Endothelial cell of umbilical vein (primary cell): ENCODE data around the gene TMEM145. TPM values are rescaled to one million over a fixed set of nuclear protein-coding genes. Genes with fewer than 3 reads are reported as not detected.

Experiments used
- BruUV-seq: library from RNA; stranded (reverse); fragments of 400-500 nt; replicated peaks from 2 replicates; lab custom pipeline; 2021; lab: Mats Ljungman, UMichigan
- CTCF ChIA-PET: fragments of 300-600, 350-600 bp; sonication (Branson Sonifier 250); formaldehyde crosslinking; loops from one replicate; lab custom pipeline; 2021; ENCODE audit warnings: antibody characterized with exemption, inconsistent platforms; lab: Charles Lee
- POLR2A ChIA-PET: fragments of 300-600, 350-600 bp; sonication (Branson Sonifier 250); formaldehyde crosslinking; loops from one replicate; lab custom pipeline; 2021; ENCODE audit warnings: antibody characterized with exemption, inconsistent platforms; lab: Charles Lee
- DNase-seq: peaks from one replicate; pipeline ENCODE4 v3.0.0-alpha.2; 2011; ENCODE audit warnings: low read depth, low spot score
- FAIRE-seq: peaks from 2 replicates; lab custom pipeline; 2011; peaks lifted over from hg19 to GRCh38; lab: Jason Lieb, UNC
- H2AFZ ChIP-seq: 2 replicates; pipeline ENCODE4 v1.6.0; 2012; ENCODE audit warnings: low read depth, low read length, control low read depth, inconsistent platforms
- H3K27ac ChIP-seq: 2 replicates; pipeline ENCODE4 v1.5.1; 2011; ENCODE audit warnings: low read depth, mild to moderate bottlenecking, control low read depth, low read length, moderate library complexity; ENCODE audit not compliant: insufficient read depth
- H3K27me3 ChIP-seq, 2 experiments: 2 replicates each; pipeline versions ENCODE4 v1.6.0 to v1.6.1; 2011; ENCODE audit warnings: low read length in 2 of 2, mixed read lengths in 1 of 2; ENCODE audit not compliant: control insufficient read depth in 2 of 2, insufficient read depth in 2 of 2
- H3K36me3 ChIP-seq, 2 experiments: 2 replicates in 1 of 2; 3 replicates in 1 of 2; pipeline ENCODE4 v1.5.1; 2011; ENCODE audit warnings: low read length in 2 of 2, mild to moderate bottlenecking in 1 of 2, moderate library complexity in 1 of 2; ENCODE audit not compliant: control insufficient read depth in 2 of 2, insufficient read depth in 2 of 2; ENCODE audit errors: extremely low read depth in 1 of 2
- H3K4me1 ChIP-seq: 3 replicates; pipeline ENCODE4 v1.5.1; 2011; ENCODE audit warnings: mild to moderate bottlenecking, low read length; ENCODE audit not compliant: control insufficient read depth, insufficient read depth; ENCODE audit errors: extremely low read depth
- H3K4me2 ChIP-seq: 2 replicates; pipeline ENCODE4 v1.6.1; 2011; ENCODE audit warnings: low read length, control low read depth, mixed read lengths; ENCODE audit not compliant: insufficient read depth
- H3K4me3 ChIP-seq, 3 experiments: fragments of 200-600 bp in 1 of 3; sonication (generic), shearing (Covaris generic) in 1 of 3; replicated peaks in 1 of 3; 2 replicates each; pipeline ENCODE4 v1.5.1; 2011 to 2016; ENCODE audit warnings: control low read depth in 3 of 3, low read length in 3 of 3, mild to moderate bottlenecking in 2 of 3, inconsistent platforms in 1 of 3, low read depth in 1 of 3, moderate library complexity in 1 of 3; ENCODE audit not compliant: insufficient read depth in 1 of 3
- H3K79me2 ChIP-seq: 2 replicates; pipeline ENCODE4 v1.6.0; 2012; ENCODE audit warnings: low read length, inconsistent platforms; ENCODE audit not compliant: control insufficient read depth, insufficient read depth
- H3K9ac ChIP-seq: replicated peaks from 2 replicates; pipeline ENCODE3; 2011; ENCODE audit warnings: low read length, control low read depth; ENCODE audit not compliant: insufficient read depth; ENCODE audit errors: extremely low read depth
- H3K9me1 ChIP-seq: replicated peaks from 3 replicates; pipeline ENCODE4 v1.6.0; 2011; ENCODE audit warnings: mild to moderate bottlenecking, low read length; ENCODE audit not compliant: control insufficient read depth, insufficient read depth; ENCODE audit errors: extremely low read depth
- H3K9me3 ChIP-seq: replicated peaks from 2 replicates; pipeline ENCODE4 v1.5.1; 2012; ENCODE audit warnings: low read length, inconsistent platforms; ENCODE audit not compliant: control insufficient read depth, insufficient read depth
- H4K20me1 ChIP-seq: replicated peaks from 2 replicates; pipeline ENCODE3; 2011; ENCODE audit warnings: mild to moderate bottlenecking, low read length; ENCODE audit not compliant: control insufficient read depth, insufficient read depth; ENCODE audit errors: extremely low read depth
- EZH2 ChIP-seq: IDR thresholded peaks from 2 replicates; pipeline ENCODE4 v1.6.1; 2012; ENCODE audit warnings: borderline replicate concordance, low read depth, mild to moderate bottlenecking, moderate library complexity, low read length, inconsistent platforms; ENCODE audit not compliant: severe bottlenecking
- FOS ChIP-seq: IDR thresholded peaks from 2 replicates; pipeline ENCODE4 v1.6.1; 2011; ENCODE audit warnings: mild to moderate bottlenecking, low read length, moderate library complexity, borderline replicate concordance; ENCODE audit not compliant: insufficient read depth
- GATA2 ChIP-seq: IDR thresholded peaks from 2 replicates; pipeline ENCODE4 v1.7.0; 2011; ENCODE audit warnings: low read depth, mild to moderate bottlenecking, moderate library complexity, mixed read lengths, low read length; ENCODE audit not compliant: insufficient read length, insufficient read depth
- JUN ChIP-seq: IDR thresholded peaks from 2 replicates; pipeline ENCODE4 v1.6.1; 2011; ENCODE audit warnings: borderline replicate concordance, low read depth; ENCODE audit not compliant: insufficient read length, insufficient read depth
- MYC ChIP-seq: IDR thresholded peaks from one replicate; pipeline ENCODE4 v1.6.1; 2011; ENCODE audit warnings: mild to moderate bottlenecking, low read depth, low read length
- POLR2A ChIP-seq: IDR thresholded peaks from 2 replicates; pipeline ENCODE4 v1.6.1; 2012; ENCODE audit warnings: low read depth, mild to moderate bottlenecking, control low read depth, low read length
- POLR2AphosphoS5 ChIP-seq: IDR thresholded peaks from 2 replicates; pipeline ENCODE4 v1.6.1; 2012; ENCODE audit warnings: low read depth, mild to moderate bottlenecking, control low read depth, low read length, moderate library complexity; ENCODE audit not compliant: insufficient read depth
- dilution Hi-C: fragments of 300-500 bp; cut with MboI; formaldehyde crosslinking; loops from one replicate; pipeline ENCODE4 v1.15.0; 2019; ENCODE audit warnings: low sequenced_read_pairs; ENCODE audit not compliant: extremely low pct_ligation_motif_present
- intact Hi-C: fragments of 100-400 bp; cut with micrococcal nuclease; formaldehyde crosslinking; loops from one replicate; pipeline ENCODE4 v1.10.0; 2022
- polyA plus RNA-seq, 4 experiments: library from polyadenylated mRNA; depleted of rRNA in 3 of 4; stranded (reverse) in 3 of 4; unstranded in 1 of 4; fragments of >200 nt; gene quantifications; 2 replicates each; pipeline versions ENCODE4 v1.2.1 to v1.2.3, GENCODE V29; 2011 to 2012; ENCODE audit warnings: missing spikeins in 1 of 4
- total RNA-seq: library from RNA; stranded (reverse); gene quantifications from 2 replicates; pipeline ENCODE4 v1.2.3, GENCODE V29; 2021
- TF ChIP-seq, protein P1 (sequence below), 2 donors: IDR thresholded peaks; 1 replicate in 1 of 2; 2 replicates in 1 of 2; pipeline ENCODE4 v1.5.1; 2011; ENCODE audit warnings: low read length in 2 of 2, mild to moderate bottlenecking in 2 of 2, moderate library complexity in 2 of 2, control low read depth in 1 of 2, inconsistent platforms in 1 of 2, low read depth in 1 of 2; ENCODE audit not compliant: insufficient read depth in 1 of 2; ENCODE audit errors: extremely low read depth in 1 of 2
- TF ChIP-seq, protein P2 (sequence below): IDR thresholded peaks from 2 replicates; pipeline ENCODE4 v1.6.1; 2011; ENCODE audit not compliant: insufficient read depth, insufficient read length

The TMEM145 gene
- total and polyA plus RNA-seq, 2 donors (not counting 3 experiments of a cell fraction or from before 2014, with no cell fraction given) = not detected

DNA sequence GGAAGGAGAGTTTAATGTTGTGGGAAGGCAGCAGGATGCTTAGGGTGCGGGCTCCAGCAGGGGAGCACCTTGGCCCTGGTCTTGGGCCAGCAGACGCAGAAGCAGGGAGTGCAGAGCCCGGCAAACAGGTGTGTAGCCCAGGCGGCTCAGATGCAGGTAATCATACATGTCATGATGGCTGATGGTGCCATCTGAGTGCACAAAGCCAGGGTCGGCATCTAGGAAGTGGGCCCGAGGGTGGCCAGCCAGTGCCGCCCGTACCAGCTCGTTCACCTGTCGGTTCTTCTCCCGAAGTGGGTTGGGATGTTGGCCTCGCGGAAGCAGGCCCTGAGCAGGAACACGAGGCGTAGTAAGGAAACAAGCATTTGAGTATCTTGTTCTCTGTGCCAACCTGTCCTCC is 16.1 kb upstream of the TMEM145 start:
- no TSS peak for BruUV-seq
- intact Hi-C loops = no loop called here
- Histone ChIP-seq H3K27ac (no peak overlapping the region), H3K4me3 (no peak overlapping the region), H3K9me3 (no peaks in the 10 kb centered on the region), H3K9me1 (no peaks in the 10 kb centered on the region), H4K20me1 (no peaks in the 10 kb centered on the region), H2AFZ (no peak overlapping the region), H3K36me3 (peaks cover 2 to 37% of the 10 kb centered on the region in 2 experiments), H3K79me2 (no peaks in the 10 kb centered on the region), H3K4me2 (no peak overlapping the region), H3K27me3 (no peaks in the 10 kb centered on the region), H3K9ac (no peak overlapping the region), H3K4me1 (peaks cover 6% of the 10 kb centered on the region)
- no peak for FAIRE-seq
- POLR2A ChIA-PET = interaction anchor here (0.5 kb wide), 1 partner anchor 89 kb away, joined by 5 read pairs; no protein-coding TSS in a partner anchor
- TF ChIP-seq POLR2A = no peak
- TF ChIP-seq MYC = no peak
- TF ChIP-seq FOS = no peak
- TF ChIP-seq GATA2 = no peak
- TF ChIP-seq, protein P1, sequence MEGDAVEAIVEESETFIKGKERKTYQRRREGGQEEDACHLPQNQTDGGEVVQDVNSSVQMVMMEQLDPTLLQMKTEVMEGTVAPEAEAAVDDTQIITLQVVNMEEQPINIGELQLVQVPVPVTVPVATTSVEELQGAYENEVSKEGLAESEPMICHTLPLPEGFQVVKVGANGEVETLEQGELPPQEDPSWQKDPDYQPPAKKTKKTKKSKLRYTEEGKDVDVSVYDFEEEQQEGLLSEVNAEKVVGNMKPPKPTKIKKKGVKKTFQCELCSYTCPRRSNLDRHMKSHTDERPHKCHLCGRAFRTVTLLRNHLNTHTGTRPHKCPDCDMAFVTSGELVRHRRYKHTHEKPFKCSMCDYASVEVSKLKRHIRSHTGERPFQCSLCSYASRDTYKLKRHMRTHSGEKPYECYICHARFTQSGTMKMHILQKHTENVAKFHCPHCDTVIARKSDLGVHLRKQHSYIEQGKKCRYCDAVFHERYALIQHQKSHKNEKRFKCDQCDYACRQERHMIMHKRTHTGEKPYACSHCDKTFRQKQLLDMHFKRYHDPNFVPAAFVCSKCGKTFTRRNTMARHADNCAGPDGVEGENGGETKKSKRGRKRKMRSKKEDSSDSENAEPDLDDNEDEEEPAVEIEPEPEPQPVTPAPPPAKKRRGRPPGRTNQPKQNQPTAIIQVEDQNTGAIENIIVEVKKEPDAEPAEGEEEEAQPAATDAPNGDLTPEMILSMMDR (IDR thresholded peaks at IDR 0.05; ENCODE audit: extremely low read depth in 1 of 2, insufficient read depth in 1 of 2, low read depth in 1 of 2, low read length in 2 of 2) = no peak
- no peak for TF ChIP-seq JUN
- TF ChIP-seq, protein P2, sequence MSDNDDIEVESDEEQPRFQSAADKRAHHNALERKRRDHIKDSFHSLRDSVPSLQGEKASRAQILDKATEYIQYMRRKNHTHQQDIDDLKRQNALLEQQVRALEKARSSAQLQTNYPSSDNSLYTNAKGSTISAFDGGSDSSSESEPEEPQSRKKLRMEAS = no peak
- TF ChIP-seq POLR2AphosphoS5 = no peak
- no peak for TF ChIP-seq EZH2
- CTCF ChIA-PET = interaction anchor here (0.8 to 6.7 kb wide), 11 partner anchors 10 to 80 kb away, joined by 3 to 60 read pairs (median 4); partner anchors contain the start of gene TMEM145
- dilution Hi-C loops = no loop called here
- DNase-seq = no peak
